Heart right ventricle (tissue), 16 donors: ENCODE results near the gene MAGI3. TPM values are rescaled to one million over a fixed set of nuclear protein-coding genes. Genes with fewer than 3 reads are reported as not detected.
"Not testable (repeated sequence)": the region's sequence is repeated elsewhere in the genome, so short reads cannot be mapped to it uniquely, and the experiment has no call there.

Experiments used
- ATAC-seq, 8 donors: fragments of 200-7000 bp; cut with Tn5 transposase; one replicate each; pipeline ENCODE4 v1.9.1; 2020; ENCODE audit warnings: mild to moderate bottlenecking in 8 of 8, moderate library complexity in 8 of 8, moderate number of reproducible peaks in 1 of 8
- DNase-seq, 2 donors: peaks; one replicate each; pipeline ENCODE4 v3.0.0-alpha.2; 2020
- H3K27ac ChIP-seq, 10 donors: fragments of 200-600 bp; sonication (generic) in 2 of 10; one replicate each; pipeline versions ENCODE4 v1.5.0 to v1.8.0; 2020 to 2022; ENCODE audit warnings: mild to moderate bottlenecking in 3 of 10
- H3K27me3 ChIP-seq, 7 donors: fragments of 200-600 bp; one replicate each; pipeline ENCODE4 v1.8.0; 2021 to 2022; ENCODE audit warnings: mild to moderate bottlenecking in 2 of 7
- H3K36me3 ChIP-seq, 9 donors: fragments of 200-600 bp; sonication (generic) in 1 of 9; one replicate each; pipeline versions ENCODE4 v1.5.0 to v1.8.0; 2020 to 2022; ENCODE audit warnings: mild to moderate bottlenecking in 2 of 9
- H3K4me1 ChIP-seq, 9 donors: fragments of 200-600 bp; sonication (generic) in 1 of 9; one replicate each; pipeline versions ENCODE4 v1.5.0 to v1.8.0; 2020 to 2022; ENCODE audit warnings: mild to moderate bottlenecking in 4 of 9
- H3K4me3 ChIP-seq, 10 donors: fragments of 200-600 bp; sonication (generic) in 2 of 10; one replicate each; pipeline versions ENCODE4 v1.5.0 to v1.8.0; 2020 to 2022; ENCODE audit warnings: mild to moderate bottlenecking in 7 of 10, moderate library complexity in 2 of 10
- H3K9me3 ChIP-seq, 11 donors: fragments of 200-600 bp in 10 of 11; sonication (generic) in 2 of 11; one replicate each; pipeline versions ENCODE4 v1.5.0 to v1.8.0; 2013 to 2022; ENCODE audit warnings: mild to moderate bottlenecking in 2 of 11, control low read depth in 1 of 11, moderate library complexity in 1 of 11
- WGBS, 2 donors: extraction: QIAGEN DNeasy Blood & Tissue Kit; methylation state at CpG; one replicate each; pipeline ENCODE4 v1.1.7; 2013; ENCODE audit warnings: inconsistent platforms in 1 of 2; 5-methylcytosine and 5-hydroxymethylcytosine counted together
- intact Hi-C, 10 donors: fragments of 100-400 bp; cut with DNase I; formaldehyde crosslinking; loops; one replicate each; pipeline versions ENCODE4 v1.11.1 to v1.14.2; 2022
- polyA plus RNA-seq, 2 donors: library from polyadenylated mRNA; stranded (reverse); fragments of 200-250 nt; gene quantifications; one replicate each; pipeline ENCODE4 v1.2.3, GENCODE V29; 2013
- total RNA-seq, 10 donors: library from RNA; stranded (reverse); fragmentation: NEBNext Ultra II Directional in 3 of 10; extraction: Animal tissue kit (Norgen Biotek cat#: 25700) in 3 of 10; gene quantifications; one replicate each; pipeline versions ENCODE4 v1.2.1 to v1.2.4, GENCODE V29; 2021 to 2023
- TF ChIP-seq, protein P1 (sequence below), 9 donors: fragments of 200-600 bp; sonication (generic) in 2 of 9; IDR thresholded peaks; one replicate each; pipeline versions ENCODE4 v1.5.0 to v1.8.0; 2021 to 2022; ENCODE audit warnings: antibody characterized with exemption in 9 of 9, mild to moderate bottlenecking in 5 of 9, moderate library complexity in 1 of 9
- donor health status: Arrhythmogenic right ventricular cardiomyopathy.
- donor health status: ischemic (EF 13 %, LVEDD 7.1; RV severe dilation, severe dysfunction).
- donor health status: healthy with polysubstance abuse.
- donor health status: DM: no; HTN: yes; CAD: no.
- donor health status: DM: no; HTN: no; CAD: no.
- donor health status: ischemic (EF 25% LVEDD 6.9; RV normal size, moderate dysfunction).
- donor health status: ischemic (EF 25% LVEDD 5.7; RV mildly dilated, moderate dysfunction).
- donor health status: healthy.
- donor health status: DM: yes; HTN: yes; CAD: no.
- donor health status: Ischemic cardiomyopathy.
- donor health status: ischemic (EF 35%, LVEDD 5.7; RV mildly dilated, moderate dysfunction).
- donor health status: nonischemic (EF 11% LVEDD 7.7; RV severe dilation, severe dysfunction).
- donor health status: DM: yes; HTN: yes; CAD: no.
- donor health status: PGD.
- donor health status: ischemic (EF 29% LVEDD 5.4; RV normal size, mild dysfunction).
- donor health status: nonischemic (EF 23%, LVEDD 6.1; RV moderate dilation, normal function).

Gene MAGI3
- total and polyA plus RNA-seq, 12 donors, result 2.2 to 9.4 (median 7.5) TPM

- peaks cover 0 to 81% (median 6%) of the 10 kb centered on the region in 9 donors for H3K36me3 ChIP-seq
- no peak overlapping the region for H3K4me3 ChIP-seq
- H3K4me1 ChIP-seq, result no peaks in the 10 kb centered on the region
- ATAC-seq (no peak), DNase-seq (no peak)
- TF ChIP-seq, protein P1, sequence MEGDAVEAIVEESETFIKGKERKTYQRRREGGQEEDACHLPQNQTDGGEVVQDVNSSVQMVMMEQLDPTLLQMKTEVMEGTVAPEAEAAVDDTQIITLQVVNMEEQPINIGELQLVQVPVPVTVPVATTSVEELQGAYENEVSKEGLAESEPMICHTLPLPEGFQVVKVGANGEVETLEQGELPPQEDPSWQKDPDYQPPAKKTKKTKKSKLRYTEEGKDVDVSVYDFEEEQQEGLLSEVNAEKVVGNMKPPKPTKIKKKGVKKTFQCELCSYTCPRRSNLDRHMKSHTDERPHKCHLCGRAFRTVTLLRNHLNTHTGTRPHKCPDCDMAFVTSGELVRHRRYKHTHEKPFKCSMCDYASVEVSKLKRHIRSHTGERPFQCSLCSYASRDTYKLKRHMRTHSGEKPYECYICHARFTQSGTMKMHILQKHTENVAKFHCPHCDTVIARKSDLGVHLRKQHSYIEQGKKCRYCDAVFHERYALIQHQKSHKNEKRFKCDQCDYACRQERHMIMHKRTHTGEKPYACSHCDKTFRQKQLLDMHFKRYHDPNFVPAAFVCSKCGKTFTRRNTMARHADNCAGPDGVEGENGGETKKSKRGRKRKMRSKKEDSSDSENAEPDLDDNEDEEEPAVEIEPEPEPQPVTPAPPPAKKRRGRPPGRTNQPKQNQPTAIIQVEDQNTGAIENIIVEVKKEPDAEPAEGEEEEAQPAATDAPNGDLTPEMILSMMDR (IDR thresholded peaks at IDR 0.05), result peak in 1 of 9 donors; percentile 7
- peaks cover 0 to 15% (median 0%) of the 10 kb centered on the region in 11 donors for H3K9me3 ChIP-seq
- 92 to 95% methylated on average over 3 of the region's 3 CpGs for WGBS, 2 donors
- intact Hi-C loops, result no loop called here
- H3K27me3 ChIP-seq, result no peaks in the 10 kb centered on the region
- no peak overlapping the region for H3K27ac ChIP-seq
These were observed 324.4 kb downstream of the MAGI3 start for GRCh38 chr1:113714606-113715269.

GRCh38 chr1:113717506-113717905 is 327.2 kb downstream of the MAGI3 start:
- H3K4me1 ChIP-seq, DNase-seq, H3K4me3 ChIP-seq, H3K27ac ChIP-seq, H3K27me3 ChIP-seq, intact Hi-C loops, ATAC-seq: not testable (repeated sequence)
- 97 to 100% methylated on average over 6 of the region's 6 CpGs for WGBS, 2 donors
- peaks cover 0 to 29% (median 0%) of the 10 kb centered on the region in 11 donors for H3K9me3 ChIP-seq
- H3K36me3 ChIP-seq, result peaks cover 0 to 81% (median 0%) of the 10 kb centered on the region in 9 donors

DNA sequence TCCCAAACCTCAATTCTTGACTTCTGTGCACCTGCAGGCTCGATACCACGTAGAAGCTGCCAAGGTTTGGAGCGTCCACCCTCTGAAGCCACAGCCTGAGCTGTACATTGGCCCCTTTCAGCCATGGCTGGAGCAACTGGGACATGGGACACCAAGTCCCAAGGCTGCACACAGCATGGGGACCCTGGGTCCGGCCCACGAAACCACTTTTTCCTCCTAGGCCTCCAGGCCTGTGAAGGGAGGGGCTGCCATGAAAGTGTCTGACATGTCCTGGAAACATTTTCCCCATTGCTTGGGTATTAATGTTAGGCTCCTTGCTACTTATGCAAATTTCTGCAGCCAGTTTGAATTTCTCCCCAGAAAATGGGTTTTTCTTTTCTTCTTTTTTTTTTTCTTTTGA is 328.3 kb downstream of the MAGI3 start:
- H3K27me3 ChIP-seq, intact Hi-C loops, ATAC-seq, H3K4me3 ChIP-seq, H3K27ac ChIP-seq, H3K4me1 ChIP-seq, DNase-seq: not testable (repeated sequence)
- Histone ChIP-seq H3K9me3 (peaks cover 0 to 29% (median 0%) of the 10 kb centered on the region in 11 donors), H3K36me3 (peaks cover 0 to 72% (median 0%) of the 10 kb centered on the region in 9 donors)
- 99 to 100% methylated on average over 5 of the region's 5 CpGs for WGBS, 2 donors

DNA sequence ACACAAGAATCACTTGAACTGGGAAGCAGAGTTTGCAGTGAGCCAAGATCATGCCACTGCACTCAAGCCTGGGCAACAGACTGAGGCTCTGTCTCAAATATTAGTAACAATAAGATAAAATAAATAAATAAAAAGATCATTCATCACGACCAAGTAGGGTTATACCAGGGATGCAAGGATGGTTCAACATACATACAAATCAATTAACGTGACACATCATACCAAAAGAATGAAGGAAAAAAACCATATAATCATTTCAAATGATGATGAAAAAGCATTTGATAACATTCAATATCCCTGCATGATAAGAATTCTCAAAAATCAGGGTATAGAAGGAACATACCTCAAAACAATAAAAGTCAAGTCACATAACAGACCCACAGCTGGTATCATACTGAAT is 330.7 kb downstream of the MAGI3 start:
- 96 to 100% methylated on average over 2 of the region's 2 CpGs for WGBS, 2 donors
- H3K4me1 ChIP-seq, result no peaks in the 10 kb centered on the region
- H3K27ac ChIP-seq, result no peak overlapping the region
- DNase-seq, result no peak
- H3K9me3 ChIP-seq, result peaks cover 0 to 29% (median 0%) of the 10 kb centered on the region in 11 donors
- no peak for ATAC-seq
- H3K27me3 ChIP-seq, result no peaks in the 10 kb centered on the region
- TF ChIP-seq, protein P1 (IDR thresholded peaks at IDR 0.05), result no peak
- intact Hi-C loops, result no loop called here
- no peak overlapping the region for H3K4me3 ChIP-seq
- H3K36me3 ChIP-seq, result peaks cover 0 to 91% (median 15%) of the 10 kb centered on the region in 9 donors

- no peak for DNase-seq
- no peak overlapping the region for H3K4me3 ChIP-seq
- no peaks in the 10 kb centered on the region for H3K27me3 ChIP-seq
- H3K36me3 ChIP-seq, result peaks cover 0 to 88% (median 10%) of the 10 kb centered on the region in 9 donors
- no peaks in the 10 kb centered on the region for H3K9me3 ChIP-seq
- TF ChIP-seq, protein P1 (IDR thresholded peaks at IDR 0.05), result no peak
- WGBS, 2 donors, result 94% methylated on average over 5 of the region's 5 CpGs
- ATAC-seq, result no peak
- H3K27ac ChIP-seq, result no peak overlapping the region
- H3K4me1 ChIP-seq, result no peaks in the 10 kb centered on the region
- intact Hi-C loops, result no loop called here
These were observed 342.5 kb downstream of the MAGI3 start for GRCh38 chr1:113732802-113733201.
